ENCODE data around the gene TMPRSS9. TPM values are rescaled to one million over a fixed set of nuclear protein-coding genes. Genes with fewer than 3 reads are reported as not detected.

TMPRSS9 gene
- total RNA-seq, 1 donor from 2014 or later: not detected

- H3K36me3 ChIP-seq: no peaks in the 10 kb centered on the region
- no peaks in the 10 kb centered on the region for H3K9me3 ChIP-seq
- no peak overlapping the region for H3K27ac ChIP-seq
- H3K4me3 ChIP-seq: no peak overlapping the region
- TF ChIP-seq POLR2AphosphoS5 (IDR thresholded peaks at IDR 0.05; ENCODE audit: insufficient read depth in 1 of 2, low read depth in 1 of 2) (no peak), CTCF (IDR thresholded peaks at IDR 0.05) (no peak), POLR2A (IDR thresholded peaks at IDR 0.05) (no peak)
- no peaks in the 10 kb centered on the region for H3K27me3 ChIP-seq
- DNase-seq (ENCODE audit: extremely low spot score in 2 of 2): no peak
- peaks cover 52% of the 10 kb centered on the region for H3K4me1 ChIP-seq
- intact Hi-C loops (cut with DNase I): no loop called here
Observed at GRCh38 chr19:2332341-2333026, 27.6 kb upstream of the TMPRSS9 start.

DNA sequence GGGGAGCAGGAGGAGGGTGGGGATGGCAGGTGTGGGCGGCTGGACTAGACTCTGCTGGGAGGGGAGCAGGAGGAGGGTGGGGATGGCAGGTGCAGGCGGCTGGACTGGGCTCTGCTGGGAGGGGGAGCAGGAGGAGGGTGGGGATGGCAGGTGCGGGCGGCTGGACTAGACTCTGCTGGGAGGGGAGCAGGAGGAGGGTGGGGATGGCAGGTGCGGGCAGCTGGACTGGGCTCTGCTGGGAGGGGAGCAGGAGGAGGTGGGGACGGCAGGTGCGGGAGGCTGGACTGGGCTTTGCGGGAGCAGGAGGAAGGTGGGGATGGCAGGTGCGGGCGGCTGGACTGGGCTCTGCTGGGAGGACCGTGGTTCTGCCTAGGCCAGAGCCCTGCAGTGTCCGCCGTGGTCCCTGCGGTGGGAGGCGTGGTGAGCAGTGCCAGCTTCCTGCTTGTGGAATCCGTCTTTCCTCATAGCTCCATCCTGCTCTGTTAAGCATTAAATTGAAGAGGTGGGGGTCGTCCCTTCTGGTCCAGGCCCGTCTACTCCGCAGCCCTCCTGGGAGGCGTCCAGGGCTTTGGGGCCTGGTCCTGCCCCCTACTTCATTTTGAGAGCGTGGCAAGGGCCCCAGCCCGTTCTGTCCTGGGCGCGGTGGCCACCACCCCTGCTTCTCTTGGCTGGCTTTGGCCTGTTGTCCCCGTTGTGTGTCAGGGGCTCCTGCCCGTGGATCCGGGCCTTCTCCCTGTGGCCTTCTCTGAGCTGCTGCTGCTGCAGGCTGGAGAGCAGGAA is 26.8 kb upstream of the TMPRSS9 start:
- DNase-seq (ENCODE audit: extremely low spot score in 2 of 2): no peak
- TF ChIP-seq POLR2AphosphoS5 (IDR thresholded peaks at IDR 0.05; ENCODE audit: insufficient read depth in 1 of 2, low read depth in 1 of 2) (no peak), POLR2A (IDR thresholded peaks at IDR 0.05) (no peak), CTCF (IDR thresholded peaks at IDR 0.05) (no peak)
- Histone ChIP-seq H3K4me1 (peaks cover 47% of the 10 kb centered on the region), H3K27me3 (no peaks in the 10 kb centered on the region), H3K36me3 (no peaks in the 10 kb centered on the region), H3K4me3 (no peak overlapping the region), H3K27ac (no peak overlapping the region), H3K9me3 (no peaks in the 10 kb centered on the region)
- intact Hi-C loops (cut with DNase I): no loop called here

DNA sequence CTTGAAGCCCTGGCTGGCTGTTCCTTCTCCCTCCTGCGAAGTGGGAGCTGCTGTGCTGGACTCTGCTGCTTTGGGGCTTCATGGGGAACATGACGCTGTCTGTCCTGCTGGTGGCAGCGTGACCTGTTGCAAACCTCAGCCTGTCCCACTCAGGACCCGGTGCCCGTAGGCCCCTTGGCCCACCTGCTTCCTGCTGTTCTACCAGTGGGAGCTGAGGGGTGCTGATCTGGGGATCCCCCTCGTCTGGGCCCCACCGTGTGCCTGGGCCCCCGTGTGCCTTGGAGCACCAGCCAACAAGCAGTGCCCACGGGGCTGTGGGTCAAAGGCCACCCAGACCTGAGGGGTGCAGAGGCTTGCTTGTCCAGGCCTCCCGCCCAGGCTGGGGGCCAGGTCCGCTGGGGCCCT is 26.3 kb upstream of the TMPRSS9 start:
- no peaks in the 10 kb centered on the region for H3K36me3 ChIP-seq
- no peak for DNase-seq (ENCODE audit: extremely low spot score in 2 of 2)
- H3K4me3 ChIP-seq: no peak overlapping the region
- TF ChIP-seq POLR2AphosphoS5 (IDR thresholded peaks at IDR 0.05; ENCODE audit: insufficient read depth in 1 of 2, low read depth in 1 of 2): no peak
- TF ChIP-seq CTCF (IDR thresholded peaks at IDR 0.05): no peak
- H3K27ac ChIP-seq: no peak overlapping the region
- no peaks in the 10 kb centered on the region for H3K27me3 ChIP-seq
- peaks cover 46% of the 10 kb centered on the region for H3K4me1 ChIP-seq
- intact Hi-C loops (cut with DNase I): no loop called here
- H3K9me3 ChIP-seq: no peaks in the 10 kb centered on the region

DNA sequence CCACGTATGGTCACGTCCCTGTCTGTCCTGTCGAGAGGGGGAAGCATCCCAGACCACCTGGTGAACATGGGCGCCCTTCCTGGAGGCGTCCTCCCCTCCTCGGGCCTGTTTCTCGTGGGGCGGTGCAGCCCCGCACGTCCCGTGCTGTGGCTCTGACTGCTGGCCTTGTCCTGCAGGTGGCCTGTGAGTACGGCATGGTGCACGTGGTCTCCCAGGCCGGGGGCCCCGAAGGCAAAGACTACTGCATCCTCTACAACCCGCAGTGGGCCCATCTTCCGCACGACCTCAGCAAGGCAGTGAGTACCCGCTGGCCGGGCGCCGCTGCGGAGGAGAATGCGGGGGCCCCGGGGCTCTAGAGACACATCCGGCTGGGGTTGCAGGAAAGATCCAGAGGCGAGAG is 25.6 kb upstream of the TMPRSS9 start:
- intact Hi-C loops (cut with DNase I): no loop called here
- Histone ChIP-seq H3K27me3 (no peaks in the 10 kb centered on the region), H3K4me3 (no peak overlapping the region), H3K27ac (no peak overlapping the region), H3K36me3 (no peaks in the 10 kb centered on the region), H3K9me3 (no peaks in the 10 kb centered on the region), H3K4me1 (peaks cover 40% of the 10 kb centered on the region)
- DNase-seq (ENCODE audit: extremely low spot score in 2 of 2): no peak
- no peak for TF ChIP-seq POLR2AphosphoS5 (IDR thresholded peaks at IDR 0.05; ENCODE audit: insufficient read depth in 1 of 2, low read depth in 1 of 2)
- TF ChIP-seq CTCF (IDR thresholded peaks at IDR 0.05): no peak
- TF ChIP-seq POLR2A (IDR thresholded peaks at IDR 0.05): no peak
